ENCODE results near the gene NR6A1.

- no peak for TF ChIP-seq TCF7 (CRISPR knock-in tag; IDR thresholded peaks at IDR 0.05; ENCODE audit: low read depth)
- TF ChIP-seq CTCF (IDR thresholded peaks at IDR 0.05), result no peak
- TF ChIP-seq CREM (CRISPR knock-in tag; IDR thresholded peaks at IDR 0.05), result no peak
- no peak for TF ChIP-seq MAX (CRISPR knock-in tag; IDR thresholded peaks at IDR 0.05)
- no peak for TF ChIP-seq ZBTB43 (CRISPR knock-in tag; IDR thresholded peaks at IDR 0.05)
Measured at GRCh38 chr9:124550072-124550471, 221.0 kb downstream of the NR6A1 start.

All from WTC11 (cell line).